Keratinocyte (primary cell): Measurements from ENCODE around the gene ZFP1. TPM values are rescaled to one million over a fixed set of nuclear protein-coding genes. Genes with fewer than 3 reads are reported as not detected.

Experiments used
- DNase-seq: peaks from one replicate; pipeline ENCODE4 v3.0.0-alpha.2; 2011; ENCODE audit warnings: low read depth, missing footprints, low spot score
- FAIRE-seq: peaks from 2 replicates; lab custom pipeline; 2011; peaks lifted over from hg19 to GRCh38; lab: Jason Lieb, UNC
- H2AFZ ChIP-seq: 2 replicates; pipeline ENCODE4 v1.6.0; 2012; ENCODE audit warnings: low read length, control low read depth, inconsistent platforms; ENCODE audit not compliant: control insufficient read depth
- H3K27ac ChIP-seq: 2 replicates; pipeline ENCODE4 v1.5.1; 2011; ENCODE audit warnings: low read length; ENCODE audit not compliant: control insufficient read depth, insufficient read depth
- H3K27me3 ChIP-seq: 3 replicates; pipeline ENCODE4 v1.6.0; 2011; ENCODE audit warnings: low read length; ENCODE audit not compliant: control insufficient read depth, insufficient read depth; ENCODE audit errors: extremely low read depth
- H3K36me3 ChIP-seq, 2 experiments: 2 replicates in 1 of 2; 3 replicates in 1 of 2; pipeline ENCODE4 v1.5.1; 2011; ENCODE audit warnings: low read length in 2 of 2, mild to moderate bottlenecking in 1 of 2; ENCODE audit not compliant: control insufficient read depth in 2 of 2, insufficient read depth in 2 of 2; ENCODE audit errors: extremely low read depth in 1 of 2
- H3K4me1 ChIP-seq: 3 replicates; pipeline ENCODE4 v1.5.1; 2011; ENCODE audit warnings: low read length; ENCODE audit not compliant: control insufficient read depth, insufficient read depth; ENCODE audit errors: extremely low read depth
- H3K4me2 ChIP-seq: 3 replicates; pipeline ENCODE4 v1.6.0; 2011; ENCODE audit warnings: low read depth, low read length; ENCODE audit not compliant: control insufficient read depth, insufficient read depth; ENCODE audit errors: extremely low read depth
- H3K4me3 ChIP-seq, 3 experiments: fragments of 200-600 bp in 1 of 3; sonication (generic) in 1 of 3; 2 replicates in 2 of 3; 3 replicates in 1 of 3; pipeline ENCODE4 v1.5.1; 2011 to 2016; ENCODE audit warnings: low read length in 3 of 3, mild to moderate bottlenecking in 3 of 3, control low read depth in 2 of 3, inconsistent platforms in 1 of 3, low read depth in 1 of 3, mixed read lengths in 1 of 3, mixed run types in 1 of 3, moderate library complexity in 1 of 3; ENCODE audit not compliant: control insufficient read depth in 2 of 3, insufficient read depth in 2 of 3; ENCODE audit errors: extremely low read depth in 1 of 3
- H3K79me2 ChIP-seq: 2 replicates; pipeline ENCODE4 v1.6.0; 2012; ENCODE audit warnings: low read length; ENCODE audit not compliant: control insufficient read depth, insufficient read depth
- H3K9ac ChIP-seq: 3 replicates; pipeline ENCODE4 v1.6.0; 2011; ENCODE audit warnings: low read length; ENCODE audit not compliant: control insufficient read depth, insufficient read depth; ENCODE audit errors: extremely low read depth
- H3K9me1 ChIP-seq: 3 replicates; pipeline ENCODE4 v1.6.0; 2011; ENCODE audit warnings: low read length; ENCODE audit not compliant: control insufficient read depth, insufficient read depth; ENCODE audit errors: extremely low read depth
- H3K9me3 ChIP-seq: 2 replicates; pipeline ENCODE4 v1.5.1; 2012; ENCODE audit warnings: low read depth, low read length; ENCODE audit not compliant: control insufficient read depth
- H4K20me1 ChIP-seq: 3 replicates; pipeline ENCODE4 v1.6.0; 2011; ENCODE audit warnings: low read length; ENCODE audit not compliant: control insufficient read depth, insufficient read depth; ENCODE audit errors: extremely low read depth
- CTCF ChIP-seq, 3 experiments: IDR thresholded peaks in 1 of 3; conservative IDR thresholded peaks in 1 of 3; optimal IDR thresholded peaks in 1 of 3; 2 replicates in 2 of 3; 3 replicates in 1 of 3; pipeline versions ENCODE3 to v1.5.1; 2011; ENCODE audit warnings: low read length in 3 of 3, mild to moderate bottlenecking in 3 of 3, moderate library complexity in 2 of 3, control low read depth in 1 of 3, inconsistent platforms in 1 of 3; ENCODE audit not compliant: insufficient read depth in 2 of 3; ENCODE audit errors: extremely low read depth in 1 of 3
- EZH2 ChIP-seq: IDR thresholded peaks from one replicate; pipeline ENCODE4 v1.6.1; 2012; ENCODE audit warnings: inconsistent platforms, mild to moderate bottlenecking, low read length, moderate library complexity
- dilution Hi-C: fragments of 300-500 bp; cut with MboI; formaldehyde crosslinking; loops from one replicate; pipeline ENCODE4 v1.7.0; 2020; ENCODE audit warnings: low sequenced_read_pairs; ENCODE audit not compliant: extremely low pct_ligation_motif_present
- polyA plus RNA-seq, 5 experiments: library from polyadenylated mRNA; depleted of rRNA in 3 of 5; stranded (reverse) in 3 of 5; stranded (forward) in 1 of 5; unstranded in 1 of 5; fragments of >200 nt; gene quantifications; 1 replicate in 1 of 5; 2 replicates in 3 of 5; 3 replicates in 1 of 5; pipeline versions ENCODE4 v1.2.1 to v1.2.3, GENCODE V29; 2011 to 2012; ENCODE audit warnings: missing spikeins in 2 of 5, low read depth in 1 of 5, low replicate concordance in 1 of 5

ZFP1 gene
- polyA plus RNA-seq, 1 donor (not counting 4 experiments of a cell fraction or from before 2014, with no cell fraction given): 8.6 TPM

- H3K4me3 ChIP-seq: peak within 1 kb of the TSS in 2 of 3 experiments; percentile 15 to 32
- H3K9ac ChIP-seq: no peak within 1 kb of the TSS
- dilution Hi-C loops: no loop called here
- H3K9me3 ChIP-seq: no peaks in the 10 kb centered on the region
- H4K20me1 ChIP-seq: no peaks in the 10 kb centered on the region
- no peaks in the 10 kb centered on the region for H3K27me3 ChIP-seq
- FAIRE-seq (no peak), DNase-seq (no peak)
- no peak within 1 kb of the TSS for H2AFZ ChIP-seq
- no peaks in the 10 kb centered on the region for H3K36me3 ChIP-seq
- peaks cover under 1% of the 10 kb centered on the region for H3K4me1 ChIP-seq
- H3K4me2 ChIP-seq: peak within 1 kb of the TSS; percentile 54
- no peak within 1 kb of the TSS for H3K27ac ChIP-seq
- H3K79me2 ChIP-seq: no peaks in the 10 kb centered on the region
- no peak for TF ChIP-seq CTCF (optimal IDR thresholded peaks at IDR 0.05 in 1 of 3, IDR thresholded peaks at IDR 0.05 in 1 of 3, conservative IDR thresholded peaks at IDR 0.05 in 1 of 3; ENCODE audit: extremely low read depth in 1 of 3, insufficient read depth in 2 of 3, low read length in 3 of 3)
- TF ChIP-seq EZH2: no peak
- no peaks in the 10 kb centered on the region for H3K9me1 ChIP-seq
Observed at GRCh38 chr16:75116081-75116910, 32.0 kb upstream of the ZFP1 start, which contains the start of gene LDHD. LDHD (minus strand) TSS chr16:75116780; CDS start chr16:75116720, 60 bp downstream.

- dilution Hi-C loops: no loop called here
- Histone ChIP-seq H3K27ac (no peak overlapping the region), H3K27me3 (no peaks in the 10 kb centered on the region), H3K4me2 (no peak overlapping the region), H2AFZ (no peak overlapping the region), H3K4me1 (no peaks in the 10 kb centered on the region), H3K9me3 (peaks cover 2% of the 10 kb centered on the region), H3K36me3 (no peaks in the 10 kb centered on the region), H3K9ac (no peak overlapping the region), H4K20me1 (no peaks in the 10 kb centered on the region), H3K4me3 (no peak overlapping the region), H3K79me2 (no peaks in the 10 kb centered on the region), H3K9me1 (no peaks in the 10 kb centered on the region)
- FAIRE-seq (no peak), DNase-seq (no peak)
- TF ChIP-seq CTCF (optimal IDR thresholded peaks at IDR 0.05 in 1 of 3, IDR thresholded peaks at IDR 0.05 in 1 of 3, conservative IDR thresholded peaks at IDR 0.05 in 1 of 3; ENCODE audit: extremely low read depth in 1 of 3, insufficient read depth in 2 of 3, low read length in 3 of 3): no peak
- TF ChIP-seq EZH2: no peak
Observed at GRCh38 chr16:75116911-75117245, 31.4 kb upstream of the ZFP1 start.
